ENCODE results near the gene USP24.

The USP24 gene

GRCh38 chr1:55225228-55225627, 10.1 kb upstream of the USP24 start:
- Histone ChIP-seq H3K4me3 (ENCODE audit: low read length) (no peak overlapping the region), H3K27ac (ENCODE audit: low read depth, low read length) (no peak overlapping the region), H3K27me3 (ENCODE audit: control insufficient read depth, low read length) (0 out of 2 replicates have a peak, but pooled peaks cover 3% of the 10 kb centered on the region), H3K4me1 (ENCODE audit: control insufficient read depth, low read length) (no peaks in the 10 kb centered on the region), H3F3A (ENCODE audit: control insufficient read depth, insufficient read depth) (no peaks in the 10 kb centered on the region), H4K20me1 (ENCODE audit: control insufficient read depth, insufficient read depth, low read depth, low read length) (no peaks in the 10 kb centered on the region), H3K9me3 (ENCODE audit: control insufficient read depth, insufficient read depth, low read length) (peaks cover 5% of the 10 kb centered on the region; the same call in 1 of the 2 replicates), H3K79me2 (ENCODE audit: control insufficient read depth, low read length) (no peaks in the 10 kb centered on the region), H3K9me2 (replicated peaks; ENCODE audit: control insufficient read depth, low read length) (no peaks in the 10 kb centered on the region), H3K4me2 (ENCODE audit: low read length) (no peak overlapping the region), H3K36me3 (ENCODE audit: control insufficient read depth, low read length) (no peaks in the 10 kb centered on the region)
- TF ChIP-seq CTCF (IDR thresholded peaks at IDR 0.05; ENCODE audit: low read depth, low read length, poor library complexity, severe bottlenecking), result no peak
- no peak for TF ChIP-seq EZH2phosphoT487 (IDR thresholded peaks at IDR 0.05; ENCODE audit: borderline replicate concordance, low read length)

- Histone ChIP-seq H3K4me3 (ENCODE audit: low read length) (no peak overlapping the region), H3K27me3 (ENCODE audit: control insufficient read depth, low read length) (no peaks in the 10 kb centered on the region), H3K4me2 (ENCODE audit: low read length) (no peak overlapping the region), H3K27ac (ENCODE audit: low read depth, low read length) (no peak overlapping the region), H4K20me1 (ENCODE audit: control insufficient read depth, insufficient read depth, low read depth, low read length) (no peaks in the 10 kb centered on the region), H3K9me2 (replicated peaks; ENCODE audit: control insufficient read depth, low read length) (no peaks in the 10 kb centered on the region), H3K36me3 (ENCODE audit: control insufficient read depth, low read length) (no peaks in the 10 kb centered on the region), H3K9me3 (ENCODE audit: control insufficient read depth, insufficient read depth, low read length) (peaks cover 5% of the 10 kb centered on the region; the same call in 1 of the 2 replicates), H3F3A (ENCODE audit: control insufficient read depth, insufficient read depth) (no peaks in the 10 kb centered on the region), H3K4me1 (ENCODE audit: control insufficient read depth, low read length) (no peaks in the 10 kb centered on the region), H3K79me2 (ENCODE audit: control insufficient read depth, low read length) (no peaks in the 10 kb centered on the region)
- TF ChIP-seq CTCF (IDR thresholded peaks at IDR 0.05; ENCODE audit: low read depth, low read length, poor library complexity, severe bottlenecking) (no peak), EZH2phosphoT487 (IDR thresholded peaks at IDR 0.05; ENCODE audit: borderline replicate concordance, low read length) (no peak)
Observed at GRCh38 chr1:55224729-55225128, 9.6 kb upstream of the USP24 start.

- H3K4me1 ChIP-seq (ENCODE audit: control insufficient read depth, low read length), result peaks cover 12% of the 10 kb centered on the region
- peaks cover 6% of the 10 kb centered on the region for H3F3A ChIP-seq (ENCODE audit: control insufficient read depth, insufficient read depth)
- H3K4me2 ChIP-seq (ENCODE audit: low read length), result no peak overlapping the region
- H3K9me2 ChIP-seq (replicated peaks; ENCODE audit: control insufficient read depth, low read length), result no peaks in the 10 kb centered on the region
- no peaks in the 10 kb centered on the region for H4K20me1 ChIP-seq (ENCODE audit: control insufficient read depth, insufficient read depth, low read depth, low read length)
- H3K27ac ChIP-seq (ENCODE audit: low read depth, low read length), result no peak overlapping the region
- H3K79me2 ChIP-seq (ENCODE audit: control insufficient read depth, low read length), result no peaks in the 10 kb centered on the region
- no peaks in the 10 kb centered on the region for H3K36me3 ChIP-seq (ENCODE audit: control insufficient read depth, low read length)
- no peak for TF ChIP-seq CTCF (IDR thresholded peaks at IDR 0.05; ENCODE audit: low read depth, low read length, poor library complexity, severe bottlenecking)
- TF ChIP-seq EZH2phosphoT487 (IDR thresholded peaks at IDR 0.05; ENCODE audit: borderline replicate concordance, low read length), result no peak
- H3K9me3 ChIP-seq (ENCODE audit: control insufficient read depth, insufficient read depth, low read length), result no peaks in the 10 kb centered on the region
- H3K27me3 ChIP-seq (ENCODE audit: control insufficient read depth, low read length), result no peaks in the 10 kb centered on the region
- H3K4me3 ChIP-seq (ENCODE audit: low read length), result no peak overlapping the region
Observed at GRCh38 chr1:55222152-55222551, 7.0 kb upstream of the USP24 start.

Measured in DOHH2 (cell line).